MM.1S (cell line): ENCODE results near the gene SDK1.

Source experiments
- CTCF ChIP-seq: fragments of 300-600 bp; sonication (generic); IDR thresholded peaks from 2 replicates; pipeline ENCODE4 v1.5.1; 2016; ENCODE audit warnings: antibody characterized with exemption, low read length, mixed read lengths
- EZH2phosphoT487 ChIP-seq: fragments of 300-600 bp; sonication (generic); IDR thresholded peaks from 2 replicates; pipeline ENCODE4 v1.6.1; 2018; ENCODE audit warnings: antibody characterized with exemption, low read length

DNA sequence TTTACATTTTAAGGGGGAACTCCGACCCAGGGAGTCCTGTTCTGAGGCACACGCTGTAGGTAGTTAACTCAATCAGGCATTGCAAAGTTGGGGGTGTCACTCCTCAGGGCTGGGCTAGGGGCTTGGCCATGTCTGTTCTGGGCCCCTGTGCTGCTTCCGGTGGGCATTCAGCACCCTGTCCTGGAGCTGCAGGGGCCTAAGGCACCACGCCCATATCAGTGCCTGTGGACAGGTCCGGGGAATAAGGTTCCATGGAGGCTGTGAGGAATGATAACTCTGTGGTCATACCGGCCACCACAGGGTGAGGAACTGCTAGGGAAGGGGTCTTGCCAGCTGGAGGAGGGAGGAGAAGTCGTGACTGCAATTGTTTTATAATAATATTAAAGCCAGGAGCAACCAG is 842.0 kb downstream of the SDK1 start:
- TF ChIP-seq CTCF (no peak), EZH2phosphoT487 (no peak)
